ENCODE measurements around the gene CLDN1.

The CLDN1 gene

GRCh38 chr3:190323246-190323626 is 990 bp upstream of the CLDN1 start:
- TF ChIP-seq CTCF (IDR thresholded peaks at IDR 0.05) = no peak
- Histone ChIP-seq H3K36me3 (no peaks in the 10 kb centered on the region), H3K27ac (no peak overlapping the region), H3K4me1 (ENCODE audit: control insufficient read depth in 1 of 2, insufficient read depth in 1 of 2, low read depth in 1 of 2, low read length in 1 of 2) (peaks cover 5 to 7% of the 10 kb centered on the region in 2 experiments), H3K4me3 (ENCODE audit: low read depth in 1 of 2, low read length in 1 of 2) (no peak overlapping the region), H3K27me3 (peaks cover 81% of the 10 kb centered on the region), H3K9me3 (no peaks in the 10 kb centered on the region)

GRCh38 chr3:190322604-190323245 is 479 bp upstream of the CLDN1 start:
- peaks cover 84% of the 10 kb centered on the region for H3K27me3 ChIP-seq
- TF ChIP-seq CTCF (IDR thresholded peaks at IDR 0.05) = no peak
- H3K36me3 ChIP-seq = no peaks in the 10 kb centered on the region
- no peak overlapping the region for H3K27ac ChIP-seq
- H3K4me3 ChIP-seq (ENCODE audit: low read depth in 1 of 2, low read length in 1 of 2) = no peak overlapping the region
- H3K9me3 ChIP-seq = no peaks in the 10 kb centered on the region
- peaks cover 5 to 7% of the 10 kb centered on the region in 2 experiments for H3K4me1 ChIP-seq (ENCODE audit: control insufficient read depth in 1 of 2, insufficient read depth in 1 of 2, low read depth in 1 of 2, low read length in 1 of 2)

- Histone ChIP-seq H3K27ac (no peak overlapping the region), H3K27me3 (peaks cover 81% of the 10 kb centered on the region)
- TF ChIP-seq CTCF (IDR thresholded peaks at IDR 0.05) = no peak
Measured at GRCh38 chr3:190320594-190321362, 1.5 kb downstream of the CLDN1 start.

GRCh38 chr3:190319660-190320059 is 2.6 kb downstream of the CLDN1 start:
- Histone ChIP-seq H3K27ac (no peak overlapping the region), H3K27me3 (peaks cover 81% of the 10 kb centered on the region), H3K4me3 (ENCODE audit: low read depth in 1 of 2, low read length in 1 of 2) (no peak overlapping the region), H3K4me1 (ENCODE audit: control insufficient read depth in 1 of 2, insufficient read depth in 1 of 2, low read depth in 1 of 2, low read length in 1 of 2) (peaks cover 5 to 7% of the 10 kb centered on the region in 2 experiments), H3K36me3 (no peaks in the 10 kb centered on the region), H3K9me3 (no peaks in the 10 kb centered on the region)
- no peak for TF ChIP-seq CTCF (IDR thresholded peaks at IDR 0.05)

More at GRCh38 chr3:190320594-190321362, 1.5 kb downstream of the CLDN1 start:
- Histone ChIP-seq H3K4me3 (ENCODE audit: low read depth in 1 of 2, low read length in 1 of 2) (no peak overlapping the region), H3K36me3 (no peaks in the 10 kb centered on the region), H3K4me1 (ENCODE audit: control insufficient read depth in 1 of 2, insufficient read depth in 1 of 2, low read depth in 1 of 2, low read length in 1 of 2) (peaks cover 5 to 7% of the 10 kb centered on the region in 2 experiments), H3K9me3 (no peaks in the 10 kb centered on the region)

GRCh38 chr3:190318666-190319065 is 3.6 kb downstream of the CLDN1 start:
- Histone ChIP-seq H3K36me3 (no peaks in the 10 kb centered on the region), H3K9me3 (no peaks in the 10 kb centered on the region), H3K27ac (no peak overlapping the region), H3K4me1 (ENCODE audit: control insufficient read depth in 1 of 2, insufficient read depth in 1 of 2, low read depth in 1 of 2, low read length in 1 of 2) (peaks cover 5 to 7% of the 10 kb centered on the region in 2 experiments), H3K4me3 (ENCODE audit: low read depth in 1 of 2, low read length in 1 of 2) (no peak overlapping the region), H3K27me3 (peaks cover 71% of the 10 kb centered on the region)
- no peak for TF ChIP-seq CTCF (IDR thresholded peaks at IDR 0.05)
